Measurements from ENCODE around the gene TCP10L.

TCP10L gene

DNA sequence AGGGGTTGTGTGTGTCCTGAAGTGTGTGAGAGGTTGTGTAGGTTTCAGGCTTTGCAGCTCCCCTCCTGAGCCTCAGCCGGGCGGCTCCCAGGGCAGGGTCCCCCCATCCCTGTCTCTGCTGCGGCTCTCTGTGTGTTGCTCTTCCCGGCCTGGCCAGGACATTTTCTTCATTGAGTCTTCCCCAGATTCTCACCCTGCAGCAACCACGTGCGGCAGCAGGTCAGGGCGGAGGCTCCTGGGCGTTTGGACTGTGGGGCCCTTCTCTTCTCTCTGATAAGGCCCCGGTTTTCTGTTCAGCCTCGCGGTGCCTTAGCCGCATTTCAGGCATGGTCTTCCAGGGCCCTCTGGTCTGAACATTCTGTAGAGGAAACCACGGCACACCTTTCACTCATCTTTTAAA is 1.8 kb upstream of the TCP10L start:
- Histone ChIP-seq H3K4me1 (ENCODE audit: control insufficient read depth, insufficient read depth, low read length) (no peaks in the 10 kb centered on the region), H3K36me3 (ENCODE audit: control insufficient read depth, insufficient read depth, low read length) (no peaks in the 10 kb centered on the region), H3K9me3 (ENCODE audit: control insufficient read depth, insufficient read depth, low read depth, low read length) (no peaks in the 10 kb centered on the region), H3K9ac (ENCODE audit: low read length) (no peak overlapping the region), H3K4me3 (ENCODE audit: low read depth, low read length) (no peak overlapping the region), H3K27me3 (ENCODE audit: control insufficient read depth, insufficient read depth, low read length) (no peaks in the 10 kb centered on the region), H3K27ac (ENCODE audit: low read depth, low read length) (no peak overlapping the region)

- Histone ChIP-seq H3K9me3 (ENCODE audit: control insufficient read depth, insufficient read depth, low read depth, low read length) (no peaks in the 10 kb centered on the region), H3K27ac (ENCODE audit: low read depth, low read length) (no peak overlapping the region), H3K36me3 (ENCODE audit: control insufficient read depth, insufficient read depth, low read length) (no peaks in the 10 kb centered on the region), H3K4me3 (ENCODE audit: low read depth, low read length) (no peak overlapping the region), H3K9ac (ENCODE audit: low read length) (no peak overlapping the region), H3K4me1 (ENCODE audit: control insufficient read depth, insufficient read depth, low read length) (no peaks in the 10 kb centered on the region), H3K27me3 (ENCODE audit: control insufficient read depth, insufficient read depth, low read length) (no peaks in the 10 kb centered on the region)
These were observed 647 bp upstream of the TCP10L start for GRCh38 chr21:32585970-32586369.

- no peaks in the 10 kb centered on the region for H3K9me3 ChIP-seq (ENCODE audit: control insufficient read depth, insufficient read depth, low read depth, low read length)
These were observed 851 bp downstream of the TCP10L start for GRCh38 chr21:32584472-32584871.

DNA sequence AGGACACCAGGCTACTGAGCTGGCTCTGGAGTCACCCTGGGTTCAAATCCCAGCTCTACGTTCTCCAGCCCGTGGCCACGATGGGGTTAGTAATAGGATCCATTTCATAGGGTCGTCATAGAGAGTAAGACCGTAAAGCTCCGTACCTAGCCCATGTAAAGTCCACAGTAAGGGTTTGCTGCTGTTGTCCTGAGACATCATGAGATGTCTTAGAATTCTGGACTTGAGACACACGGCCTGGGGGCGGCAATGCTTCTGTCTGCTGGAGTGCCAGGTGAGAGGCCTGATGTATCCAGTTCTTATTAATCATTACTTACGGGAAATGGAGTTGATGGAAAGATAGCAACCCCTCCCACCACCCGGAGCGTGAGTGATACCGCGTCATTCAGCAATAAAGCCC is 3.6 kb downstream of the TCP10L start:
- no peaks in the 10 kb centered on the region for H3K9me3 ChIP-seq (ENCODE audit: control insufficient read depth, insufficient read depth, low read depth, low read length)
- no peaks in the 10 kb centered on the region for H3K36me3 ChIP-seq (ENCODE audit: control insufficient read depth, insufficient read depth, low read length)
- no peaks in the 10 kb centered on the region for H3K4me1 ChIP-seq (ENCODE audit: control insufficient read depth, insufficient read depth, low read length)
- H3K27ac ChIP-seq (ENCODE audit: low read depth, low read length), result no peak overlapping the region
- no peak overlapping the region for H3K9ac ChIP-seq (ENCODE audit: low read length)
- H3K4me3 ChIP-seq (ENCODE audit: low read depth, low read length), result no peak overlapping the region
- H3K27me3 ChIP-seq (ENCODE audit: control insufficient read depth, insufficient read depth, low read length), result no peaks in the 10 kb centered on the region

More at GRCh38 chr21:32584472-32584871, 851 bp downstream of the TCP10L start:
- H3K27me3 ChIP-seq (ENCODE audit: control insufficient read depth, insufficient read depth, low read length), result no peaks in the 10 kb centered on the region
- H3K4me3 ChIP-seq (ENCODE audit: low read depth, low read length), result no peak overlapping the region
- no peaks in the 10 kb centered on the region for H3K36me3 ChIP-seq (ENCODE audit: control insufficient read depth, insufficient read depth, low read length)
- H3K4me1 ChIP-seq (ENCODE audit: control insufficient read depth, insufficient read depth, low read length), result no peaks in the 10 kb centered on the region
- no peak overlapping the region for H3K27ac ChIP-seq (ENCODE audit: low read depth, low read length)
- no peak overlapping the region for H3K9ac ChIP-seq (ENCODE audit: low read length)

DNA sequence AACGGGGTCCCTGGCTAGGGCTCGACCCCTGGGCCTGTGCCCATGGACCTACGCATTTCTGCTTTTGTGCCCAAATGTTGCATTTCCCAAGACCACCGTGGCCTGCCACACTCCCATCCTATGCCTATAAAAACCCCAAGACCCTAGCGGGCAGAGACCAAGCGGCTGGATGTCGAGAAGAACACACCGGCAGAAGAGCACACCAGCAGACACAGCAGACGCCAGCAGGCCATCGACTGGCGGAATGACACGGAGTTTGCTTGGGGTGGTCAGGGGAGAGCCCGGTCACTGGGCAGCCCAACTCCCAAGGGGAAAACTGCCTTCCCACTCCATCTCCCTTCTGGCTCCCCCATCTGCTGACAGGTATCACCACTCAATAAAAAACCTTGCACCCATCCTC is 4.4 kb downstream of the TCP10L start:
- Histone ChIP-seq H3K27me3 (ENCODE audit: control insufficient read depth, insufficient read depth, low read length) (no peaks in the 10 kb centered on the region), H3K9ac (ENCODE audit: low read length) (no peak overlapping the region), H3K36me3 (ENCODE audit: control insufficient read depth, insufficient read depth, low read length) (no peaks in the 10 kb centered on the region), H3K4me3 (ENCODE audit: low read depth, low read length) (no peak overlapping the region), H3K4me1 (ENCODE audit: control insufficient read depth, insufficient read depth, low read length) (no peaks in the 10 kb centered on the region), H3K27ac (ENCODE audit: low read depth, low read length) (no peak overlapping the region), H3K9me3 (ENCODE audit: control insufficient read depth, insufficient read depth, low read depth, low read length) (no peaks in the 10 kb centered on the region)

GRCh38 chr21:32578107-32578691 is 7.1 kb downstream of the TCP10L start:
- H3K4me1 ChIP-seq (ENCODE audit: control insufficient read depth, insufficient read depth, low read length), result no peaks in the 10 kb centered on the region

GRCh38 chr21:32576011-32576410 is 9.3 kb downstream of the TCP10L start:
- Histone ChIP-seq H3K9me3 (ENCODE audit: control insufficient read depth, insufficient read depth, low read depth, low read length) (no peaks in the 10 kb centered on the region), H3K4me3 (ENCODE audit: low read depth, low read length) (no peak overlapping the region), H3K36me3 (ENCODE audit: control insufficient read depth, insufficient read depth, low read length) (no peaks in the 10 kb centered on the region), H3K27ac (ENCODE audit: low read depth, low read length) (no peak overlapping the region), H3K4me1 (ENCODE audit: control insufficient read depth, insufficient read depth, low read length) (peaks cover 6% of the 10 kb centered on the region), H3K9ac (ENCODE audit: low read length) (no peak overlapping the region), H3K27me3 (ENCODE audit: control insufficient read depth, insufficient read depth, low read length) (no peaks in the 10 kb centered on the region)

More at GRCh38 chr21:32578107-32578691, 7.1 kb downstream of the TCP10L start:
- no peak overlapping the region for H3K9ac ChIP-seq (ENCODE audit: low read length)
- no peaks in the 10 kb centered on the region for H3K9me3 ChIP-seq (ENCODE audit: control insufficient read depth, insufficient read depth, low read depth, low read length)
- no peak overlapping the region for H3K27ac ChIP-seq (ENCODE audit: low read depth, low read length)
- no peaks in the 10 kb centered on the region for H3K36me3 ChIP-seq (ENCODE audit: control insufficient read depth, insufficient read depth, low read length)
- no peak overlapping the region for H3K4me3 ChIP-seq (ENCODE audit: low read depth, low read length)
- no peaks in the 10 kb centered on the region for H3K27me3 ChIP-seq (ENCODE audit: control insufficient read depth, insufficient read depth, low read length)

DNA sequence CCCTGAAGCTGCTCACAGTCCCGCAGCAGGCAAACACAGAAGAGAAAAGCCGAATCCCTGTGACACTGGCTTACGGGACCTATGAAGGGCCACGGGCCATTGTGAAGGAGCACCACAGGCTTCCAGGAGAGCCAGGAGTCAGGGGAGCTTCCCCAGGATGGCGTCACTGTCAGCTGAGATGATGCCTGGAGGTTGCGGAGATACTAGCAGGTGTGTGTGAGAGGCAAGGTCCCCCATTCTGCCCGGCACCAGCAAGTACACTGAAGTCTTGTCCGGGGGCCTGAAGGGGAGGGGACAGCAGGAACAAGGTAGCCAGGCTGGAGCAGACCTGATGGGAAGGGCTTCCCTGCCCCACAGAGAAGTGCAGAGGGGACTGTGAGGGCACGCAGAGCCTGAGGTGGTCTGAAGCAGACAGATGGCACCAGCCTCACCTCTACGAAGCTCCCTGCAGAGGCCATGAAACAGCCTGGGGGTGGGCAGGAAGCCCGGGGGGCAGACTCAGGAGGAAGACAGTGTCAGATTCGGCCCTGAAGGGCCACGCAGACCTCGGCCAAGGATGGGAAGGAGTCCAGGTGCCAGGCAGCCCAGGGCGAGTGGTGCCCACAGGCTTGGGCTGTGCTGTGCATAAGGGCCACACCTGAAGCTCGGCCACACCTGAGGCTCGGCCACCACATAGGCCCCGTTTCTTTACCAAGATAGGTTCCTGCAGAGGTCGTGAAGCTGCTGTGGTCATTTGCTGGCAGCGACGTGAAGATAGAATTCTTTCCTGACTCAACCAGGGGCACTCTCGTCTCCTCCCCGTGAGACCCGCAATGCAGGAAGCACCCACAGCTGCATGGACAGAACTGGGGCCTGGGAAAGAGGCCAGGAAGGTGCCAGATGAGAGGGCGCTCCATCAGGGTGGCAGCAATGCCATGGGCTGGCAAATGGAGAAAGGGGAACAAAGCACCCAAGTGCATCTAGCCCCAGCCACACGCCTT is 10.1 kb downstream of the TCP10L start:
- no peaks in the 10 kb centered on the region for H3K27me3 ChIP-seq (ENCODE audit: control insufficient read depth, insufficient read depth, low read length)
- H3K9ac ChIP-seq (ENCODE audit: low read length), result no peak overlapping the region

GRCh38 chr21:32572574-32573420 is 12.5 kb downstream of the TCP10L start:
- H3K36me3 ChIP-seq (ENCODE audit: control insufficient read depth, insufficient read depth, low read length), result no peaks in the 10 kb centered on the region
- no peak overlapping the region for H3K4me3 ChIP-seq (ENCODE audit: low read depth, low read length)
- peaks cover 3% of the 10 kb centered on the region; the same call in 1 of the 2 replicates for H3K27me3 ChIP-seq (ENCODE audit: control insufficient read depth, insufficient read depth, low read length)
- H3K4me1 ChIP-seq (ENCODE audit: control insufficient read depth, insufficient read depth, low read length), result peaks cover 9% of the 10 kb centered on the region
- no peaks in the 10 kb centered on the region for H3K9me3 ChIP-seq (ENCODE audit: control insufficient read depth, insufficient read depth, low read depth, low read length)
- H3K9ac ChIP-seq (ENCODE audit: low read length), result no peak overlapping the region
- H3K27ac ChIP-seq (ENCODE audit: low read depth, low read length), result no peak overlapping the region

More for the DNA sequence above, 10.1 kb downstream of the TCP10L start:
- peaks cover 6% of the 10 kb centered on the region for H3K4me1 ChIP-seq (ENCODE audit: control insufficient read depth, insufficient read depth, low read length)
- no peak overlapping the region for H3K27ac ChIP-seq (ENCODE audit: low read depth, low read length)
- no peaks in the 10 kb centered on the region for H3K9me3 ChIP-seq (ENCODE audit: control insufficient read depth, insufficient read depth, low read depth, low read length)
- no peak overlapping the region for H3K4me3 ChIP-seq (ENCODE audit: low read depth, low read length)
- no peaks in the 10 kb centered on the region for H3K36me3 ChIP-seq (ENCODE audit: control insufficient read depth, insufficient read depth, low read length)

GRCh38 chr21:32570456-32570855 is 14.9 kb downstream of the TCP10L start:
- H3K9ac ChIP-seq (ENCODE audit: low read length), result no peak overlapping the region
- H3K36me3 ChIP-seq (ENCODE audit: control insufficient read depth, insufficient read depth, low read length), result no peaks in the 10 kb centered on the region
- H3K4me1 ChIP-seq (ENCODE audit: control insufficient read depth, insufficient read depth, low read length), result peaks cover 9% of the 10 kb centered on the region
- H3K27me3 ChIP-seq (ENCODE audit: control insufficient read depth, insufficient read depth, low read length), result peaks cover 3% of the 10 kb centered on the region; the same call in 1 of the 2 replicates
- H3K4me3 ChIP-seq (ENCODE audit: low read depth, low read length), result no peak overlapping the region
- no peaks in the 10 kb centered on the region for H3K9me3 ChIP-seq (ENCODE audit: control insufficient read depth, insufficient read depth, low read depth, low read length)
- no peak overlapping the region for H3K27ac ChIP-seq (ENCODE audit: low read depth, low read length)
